ENCODE data around the gene NAA60.

NAA60 gene

DNA sequence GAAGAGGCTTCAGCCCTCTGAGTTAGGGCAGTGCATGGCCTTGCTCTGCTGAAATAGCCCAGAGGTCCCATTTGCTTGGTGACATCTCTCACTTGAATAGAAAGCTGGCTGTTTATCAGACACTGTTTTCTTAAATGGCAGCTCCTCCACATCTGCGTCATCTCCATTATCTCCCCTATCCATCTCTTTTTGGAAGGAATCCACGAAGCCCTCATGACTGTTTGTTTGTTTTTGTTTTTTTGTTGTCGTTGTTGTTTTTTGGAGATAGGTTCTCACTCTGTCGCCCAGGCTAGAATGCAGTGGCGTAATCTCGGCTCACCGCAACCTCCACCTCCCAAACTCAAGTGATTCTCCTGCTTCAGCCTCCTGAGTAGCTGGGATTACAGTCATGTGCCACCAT is 16.6 kb downstream of the NAA60 start:
- TF ChIP-seq, protein P1, sequence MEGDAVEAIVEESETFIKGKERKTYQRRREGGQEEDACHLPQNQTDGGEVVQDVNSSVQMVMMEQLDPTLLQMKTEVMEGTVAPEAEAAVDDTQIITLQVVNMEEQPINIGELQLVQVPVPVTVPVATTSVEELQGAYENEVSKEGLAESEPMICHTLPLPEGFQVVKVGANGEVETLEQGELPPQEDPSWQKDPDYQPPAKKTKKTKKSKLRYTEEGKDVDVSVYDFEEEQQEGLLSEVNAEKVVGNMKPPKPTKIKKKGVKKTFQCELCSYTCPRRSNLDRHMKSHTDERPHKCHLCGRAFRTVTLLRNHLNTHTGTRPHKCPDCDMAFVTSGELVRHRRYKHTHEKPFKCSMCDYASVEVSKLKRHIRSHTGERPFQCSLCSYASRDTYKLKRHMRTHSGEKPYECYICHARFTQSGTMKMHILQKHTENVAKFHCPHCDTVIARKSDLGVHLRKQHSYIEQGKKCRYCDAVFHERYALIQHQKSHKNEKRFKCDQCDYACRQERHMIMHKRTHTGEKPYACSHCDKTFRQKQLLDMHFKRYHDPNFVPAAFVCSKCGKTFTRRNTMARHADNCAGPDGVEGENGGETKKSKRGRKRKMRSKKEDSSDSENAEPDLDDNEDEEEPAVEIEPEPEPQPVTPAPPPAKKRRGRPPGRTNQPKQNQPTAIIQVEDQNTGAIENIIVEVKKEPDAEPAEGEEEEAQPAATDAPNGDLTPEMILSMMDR (IDR thresholded peaks at IDR 0.05; ENCODE audit: low read depth, low read length, missing control alignments), result no peak
- no peaks in the 10 kb centered on the region for H3K27me3 ChIP-seq (replicated peaks)
- H3K4me3 ChIP-seq (ENCODE audit: low read depth, low read length), result no peak overlapping the region
- no peak overlapping the region for H3K27ac ChIP-seq
- no peaks in the 10 kb centered on the region for H3K36me3 ChIP-seq (replicated peaks)
- in situ Hi-C loops (cut with HindIII; ENCODE audit: low pct_ligation_motif_present, low sequenced_read_pairs), result no loop called here
- DNase-seq, result no peak

DNA sequence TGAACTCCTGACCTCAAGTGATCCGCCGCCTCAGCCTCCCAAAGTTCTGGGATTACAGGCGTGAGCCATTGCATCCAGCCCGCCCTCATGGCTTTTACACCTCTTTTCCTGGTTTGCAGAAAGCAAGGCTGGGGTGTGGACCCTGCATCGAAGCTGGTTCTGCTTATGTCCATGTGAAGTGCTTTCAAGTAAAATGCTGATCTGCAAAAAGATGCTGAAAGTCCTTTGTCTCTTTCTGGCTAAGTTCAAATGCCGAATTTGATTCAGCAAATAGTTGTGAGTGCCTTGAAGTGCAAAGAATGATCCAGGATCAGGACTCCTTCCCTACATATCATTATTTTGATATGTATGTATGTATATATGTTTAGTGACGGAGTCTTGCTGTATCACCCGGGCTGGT is 17.1 kb downstream of the NAA60 start:
- no peaks in the 10 kb centered on the region for H3K36me3 ChIP-seq (replicated peaks)
- TF ChIP-seq, protein P1 (IDR thresholded peaks at IDR 0.05; ENCODE audit: low read depth, low read length, missing control alignments), result no peak
- in situ Hi-C loops (cut with HindIII; ENCODE audit: low pct_ligation_motif_present, low sequenced_read_pairs), result no loop called here
- DNase-seq, result no peak
- H3K27me3 ChIP-seq (replicated peaks), result no peaks in the 10 kb centered on the region
- H3K27ac ChIP-seq, result no peak overlapping the region
- no peak overlapping the region for H3K4me3 ChIP-seq (ENCODE audit: low read depth, low read length)

DNA sequence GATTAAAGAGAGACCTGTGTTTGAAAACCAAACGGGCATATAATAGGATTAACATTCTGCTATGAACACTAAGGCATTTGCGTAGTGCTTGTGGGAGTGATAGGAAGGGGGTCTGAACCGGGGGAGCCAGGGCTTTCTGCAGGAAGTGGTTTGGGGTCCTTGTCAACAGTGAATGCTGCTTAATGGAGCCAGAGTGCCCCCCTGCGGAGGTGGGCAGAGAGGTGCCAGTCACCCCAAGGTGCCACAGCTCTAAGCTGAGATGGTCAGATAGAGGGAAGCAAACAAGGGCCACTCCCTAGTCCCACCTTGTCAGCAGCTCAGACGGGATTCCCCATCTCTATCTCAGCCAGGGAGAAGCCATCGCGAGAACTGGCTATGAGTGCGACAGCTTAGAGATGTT is 17.7 kb downstream of the NAA60 start:
- Histone ChIP-seq H3K27ac (no peak overlapping the region), H3K27me3 (replicated peaks) (no peaks in the 10 kb centered on the region), H3K4me3 (ENCODE audit: low read depth, low read length) (no peak overlapping the region), H3K36me3 (replicated peaks) (peaks cover 5% of the 10 kb centered on the region)
- TF ChIP-seq, protein P1 (IDR thresholded peaks at IDR 0.05; ENCODE audit: low read depth, low read length, missing control alignments), result no peak
- in situ Hi-C loops (cut with HindIII; ENCODE audit: low pct_ligation_motif_present, low sequenced_read_pairs), result no loop called here
- no peak for DNase-seq

DNA sequence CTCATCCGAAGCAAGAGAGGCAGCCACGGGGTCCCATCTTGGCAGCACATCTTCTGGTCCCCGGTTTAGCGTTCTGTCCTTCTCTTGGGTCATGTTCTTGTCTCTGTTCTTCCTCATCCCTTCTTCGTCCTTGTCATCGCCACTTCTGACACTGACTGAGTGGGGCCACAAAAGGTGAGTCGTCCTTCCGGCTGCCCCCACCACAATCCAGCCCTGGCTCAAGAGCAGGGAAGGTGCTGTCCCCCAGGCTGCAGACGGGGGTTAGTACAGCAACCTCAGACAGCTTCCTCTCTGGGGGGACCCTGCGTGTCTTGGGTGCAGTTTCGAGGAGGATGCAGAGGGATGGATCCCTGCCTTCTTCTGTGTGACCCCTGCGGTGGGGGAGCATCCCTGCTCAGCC is 21.8 kb downstream of the NAA60 start:
- TF ChIP-seq, protein P1 (IDR thresholded peaks at IDR 0.05; ENCODE audit: low read depth, low read length, missing control alignments), result no peak
- Histone ChIP-seq H3K4me3 (ENCODE audit: low read depth, low read length) (no peak overlapping the region), H3K36me3 (replicated peaks) (peaks cover 8% of the 10 kb centered on the region), H3K27ac (no peak overlapping the region), H3K27me3 (replicated peaks) (no peaks in the 10 kb centered on the region)
- in situ Hi-C loops (cut with HindIII; ENCODE audit: low pct_ligation_motif_present, low sequenced_read_pairs), result no loop called here
- no peak for DNase-seq

DNA sequence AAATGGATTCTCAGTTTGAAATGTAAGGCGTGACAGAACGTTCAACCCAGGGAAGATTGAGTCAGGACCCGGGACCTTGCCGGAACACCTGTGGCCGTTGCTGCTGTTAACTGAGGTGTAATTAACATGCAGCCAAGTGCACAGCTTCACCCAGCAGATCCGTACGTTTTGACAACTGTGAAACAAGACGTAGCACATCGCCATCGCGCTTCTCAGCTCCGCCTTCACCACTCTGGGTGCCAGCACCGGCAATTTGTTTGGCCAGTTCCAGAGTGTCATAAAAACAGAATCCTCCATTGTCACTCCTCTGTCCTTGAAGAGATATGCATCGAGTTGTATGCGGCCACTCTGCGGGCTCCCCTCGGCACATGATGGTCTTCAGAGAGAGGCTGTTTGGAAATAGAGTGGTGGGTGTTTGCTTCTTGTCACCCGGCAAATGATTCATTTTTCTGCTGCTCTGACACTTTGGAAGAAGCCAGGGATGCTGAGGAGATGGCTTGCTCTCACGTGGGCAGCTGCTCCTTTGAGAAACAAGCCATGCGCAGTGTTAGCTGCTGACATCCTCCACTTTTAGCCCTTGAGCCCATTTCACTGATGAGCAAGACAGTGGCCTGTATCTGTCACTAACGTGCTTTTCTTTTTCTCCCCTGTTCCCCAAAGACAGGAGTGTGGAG is 22.6 kb downstream of the NAA60 start:
- no peak for DNase-seq
- Histone ChIP-seq H3K4me3 (ENCODE audit: low read depth, low read length) (no peak overlapping the region), H3K27me3 (replicated peaks) (no peaks in the 10 kb centered on the region), H3K27ac (no peak overlapping the region), H3K36me3 (replicated peaks) (peaks cover 8% of the 10 kb centered on the region)
- TF ChIP-seq, protein P1 (IDR thresholded peaks at IDR 0.05; ENCODE audit: low read depth, low read length, missing control alignments), result no peak
- in situ Hi-C loops (cut with HindIII; ENCODE audit: low pct_ligation_motif_present, low sequenced_read_pairs), result no loop called here

DNA sequence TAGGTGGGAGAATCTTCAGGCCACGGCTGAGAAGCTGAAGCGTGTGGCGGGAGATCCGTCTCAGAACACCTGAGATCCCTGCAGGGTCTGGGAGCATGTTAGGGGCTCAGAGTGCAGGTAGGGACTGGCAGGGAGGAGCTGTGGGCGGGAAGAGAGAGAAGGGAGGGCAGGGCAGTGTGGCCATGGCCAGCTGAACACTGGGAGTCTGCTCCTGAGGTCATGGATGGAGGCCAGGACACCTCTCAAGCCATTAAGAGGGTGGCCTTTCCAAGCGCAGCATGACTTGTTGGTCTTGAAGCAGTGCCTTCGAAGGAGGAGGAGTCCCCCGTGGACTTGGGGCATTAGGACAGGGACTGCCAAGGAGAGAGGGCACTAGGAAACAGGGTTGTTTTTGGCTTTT is 23.7 kb downstream of the NAA60 start:
- H3K27ac ChIP-seq, result no peak overlapping the region
- DNase-seq, result no peak
- H3K36me3 ChIP-seq (replicated peaks), result peaks cover 10% of the 10 kb centered on the region
- TF ChIP-seq, protein P1 (IDR thresholded peaks at IDR 0.05; ENCODE audit: low read depth, low read length, missing control alignments), result no peak
- in situ Hi-C loops (cut with HindIII; ENCODE audit: low pct_ligation_motif_present, low sequenced_read_pairs), result no loop called here
- H3K27me3 ChIP-seq (replicated peaks), result no peaks in the 10 kb centered on the region
- no peak overlapping the region for H3K4me3 ChIP-seq (ENCODE audit: low read depth, low read length)
